GM19395 (cell line): ENCODE measurements around the gene IDI1.

Experiments
- ATAC-seq: cut with Tn5 transposase; IDR thresholded peaks from one replicate; pipeline ENCODE4 v1.9.1; 2021; ENCODE audit warnings: mild to moderate bottlenecking, moderate library complexity; ENCODE audit not compliant: unreplicated experiment

The IDI1 gene

GRCh38 chr10:996031-996430 is 52.9 kb downstream of the IDI1 start:
- ATAC-seq = no peak

GRCh38 chr10:995559-995926 is 53.4 kb downstream of the IDI1 start:
- no peak for ATAC-seq

- ATAC-seq = no peak
Observed at GRCh38 chr10:994836-995558, 53.9 kb downstream of the IDI1 start.

GRCh38 chr10:992871-993270 is 56.0 kb downstream of the IDI1 start:
- ATAC-seq = no peak

- ATAC-seq = no peak
Observed at GRCh38 chr10:992467-992866, 56.5 kb downstream of the IDI1 start.

- no peak for ATAC-seq
Observed at GRCh38 chr10:990808-991207, 58.1 kb downstream of the IDI1 start.
